HG02571 (cell line): ENCODE measurements around the gene LRP1.
"Not testable (repeated sequence)": the region's sequence is repeated elsewhere in the genome, so short reads cannot be mapped to it uniquely, and the experiment has no call there.

Experiments
- ATAC-seq: cut with Tn5 transposase; IDR thresholded peaks from one replicate; pipeline ENCODE4 v1.9.1; 2021; ENCODE audit warnings: mild to moderate bottlenecking, moderate library complexity; ENCODE audit not compliant: unreplicated experiment

Gene LRP1

DNA sequence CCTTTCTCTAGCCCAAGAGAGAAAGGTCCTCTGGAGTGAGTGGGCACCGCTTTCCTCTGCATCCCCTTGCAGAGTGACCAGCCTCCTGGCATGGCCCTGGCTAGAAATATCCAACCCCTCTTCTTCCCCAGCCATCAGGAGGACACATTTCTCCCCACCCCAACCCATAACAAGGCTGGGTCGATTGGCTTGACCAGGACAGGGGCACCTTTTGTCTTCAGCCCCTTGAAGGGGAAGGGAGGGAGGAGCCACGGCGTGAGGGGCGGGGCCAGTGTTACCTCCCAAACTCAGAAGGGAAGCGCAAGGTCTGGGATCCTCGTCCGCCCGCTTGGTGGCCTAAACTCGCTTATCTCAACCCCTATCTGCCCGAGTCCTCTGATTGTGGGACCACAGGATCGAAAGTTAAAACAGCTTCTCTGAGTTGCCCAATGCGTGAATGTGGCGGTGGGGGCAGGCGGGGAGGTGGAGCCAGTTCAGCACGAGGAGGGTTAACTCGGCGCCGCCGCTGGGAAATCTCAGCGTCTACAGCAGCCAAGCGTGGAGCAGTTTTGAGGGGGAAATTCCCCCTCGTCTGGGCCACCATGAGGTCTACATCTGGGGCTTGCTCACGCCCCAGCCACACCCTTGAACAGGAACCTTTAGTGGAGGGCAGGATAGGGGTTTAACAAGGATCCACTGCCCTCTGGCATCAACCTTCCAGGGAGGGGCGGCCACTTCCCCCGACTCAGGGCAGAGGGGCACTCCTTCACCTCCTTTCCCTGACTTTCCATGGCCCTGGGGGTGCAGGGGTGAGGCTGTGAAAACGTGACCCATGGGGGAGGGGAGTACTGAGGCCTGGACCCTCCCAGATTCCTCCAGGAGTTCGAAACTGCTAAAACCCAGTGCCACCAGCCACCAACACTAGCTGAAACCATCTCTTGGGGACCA lies 17.9 kb upstream of the LRP1 start:
- ATAC-seq = peak; percentile 41

DNA sequence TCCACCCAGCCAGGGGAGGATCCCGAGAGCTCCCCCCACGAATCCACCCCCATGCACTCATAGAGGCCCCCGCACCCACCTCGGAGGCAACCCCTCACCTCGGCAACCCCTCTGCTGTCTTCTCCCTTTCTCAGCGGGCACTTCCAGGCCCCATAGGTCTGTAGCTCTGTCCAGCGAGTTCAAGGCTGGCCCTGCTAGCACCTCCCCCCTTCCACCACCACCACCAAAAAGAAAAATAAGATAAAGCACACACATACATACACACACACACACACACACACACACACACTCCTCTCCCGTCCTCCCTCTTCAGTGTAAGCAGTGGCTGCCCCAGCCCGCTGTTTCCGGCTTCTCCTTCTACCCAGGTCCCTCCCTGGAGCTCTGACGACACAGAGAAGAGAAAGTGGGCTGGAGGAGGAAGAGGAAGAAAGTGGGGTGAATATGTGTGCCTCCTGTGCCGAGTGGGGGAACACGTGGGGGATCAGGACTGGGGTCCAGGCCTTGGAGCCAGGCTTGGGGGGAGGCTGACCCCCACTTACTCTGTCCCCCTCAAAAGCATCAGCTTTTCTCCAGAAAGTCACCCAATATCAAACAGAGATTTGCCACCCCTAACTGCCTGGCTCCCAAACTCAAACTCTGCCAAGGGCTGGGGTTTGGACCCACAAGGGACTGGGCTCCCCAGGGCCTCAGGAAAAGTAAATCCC lies 17.1 kb upstream of the LRP1 start, which contains the start of gene STAT6:
Gene STAT6, minus strand, starts transcription at position 332 of the 704 bp plus-strand sequence. CDS start 3,084 bp downstream, outside the sequence.
- peak; percentile 60 for ATAC-seq

DNA sequence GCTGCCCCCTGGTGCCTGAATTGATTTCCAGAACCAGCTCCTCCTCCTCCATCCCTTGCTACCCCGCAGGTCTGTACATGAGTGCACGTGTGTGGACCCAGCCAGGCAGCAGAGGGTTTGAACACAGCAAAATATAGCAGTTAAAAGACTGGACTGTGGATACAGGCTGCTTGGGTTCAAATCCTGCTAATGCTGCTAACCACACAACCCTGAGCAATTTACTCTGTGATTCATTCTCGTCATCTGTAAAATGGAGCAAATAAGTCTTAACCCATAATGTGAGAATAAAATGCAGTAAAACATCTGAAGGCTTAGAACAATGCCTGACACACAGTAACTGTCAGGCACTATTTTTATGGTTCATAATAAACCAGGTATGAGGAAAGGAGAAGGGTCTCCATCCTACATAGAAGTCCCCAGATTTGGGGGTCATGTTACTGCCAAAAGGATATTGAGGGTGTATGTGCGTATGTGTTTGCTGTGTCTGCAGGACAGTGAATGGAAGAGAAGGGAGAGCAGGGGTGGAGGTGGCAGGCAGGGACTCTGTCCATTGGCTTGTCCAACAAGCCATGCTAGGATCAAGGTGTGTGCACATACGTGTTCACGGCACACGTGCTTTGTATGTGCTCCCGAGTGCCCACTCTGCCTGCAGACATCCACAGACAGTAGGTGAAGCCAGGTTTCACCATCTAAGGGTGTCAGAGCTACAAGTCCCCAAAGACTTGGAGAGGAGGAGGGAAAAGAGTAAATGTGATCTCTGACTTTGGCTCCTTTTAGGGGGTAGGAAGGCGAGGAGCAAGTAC lies 15.6 kb upstream of the LRP1 start:
- ATAC-seq = peak; percentile 46

DNA sequence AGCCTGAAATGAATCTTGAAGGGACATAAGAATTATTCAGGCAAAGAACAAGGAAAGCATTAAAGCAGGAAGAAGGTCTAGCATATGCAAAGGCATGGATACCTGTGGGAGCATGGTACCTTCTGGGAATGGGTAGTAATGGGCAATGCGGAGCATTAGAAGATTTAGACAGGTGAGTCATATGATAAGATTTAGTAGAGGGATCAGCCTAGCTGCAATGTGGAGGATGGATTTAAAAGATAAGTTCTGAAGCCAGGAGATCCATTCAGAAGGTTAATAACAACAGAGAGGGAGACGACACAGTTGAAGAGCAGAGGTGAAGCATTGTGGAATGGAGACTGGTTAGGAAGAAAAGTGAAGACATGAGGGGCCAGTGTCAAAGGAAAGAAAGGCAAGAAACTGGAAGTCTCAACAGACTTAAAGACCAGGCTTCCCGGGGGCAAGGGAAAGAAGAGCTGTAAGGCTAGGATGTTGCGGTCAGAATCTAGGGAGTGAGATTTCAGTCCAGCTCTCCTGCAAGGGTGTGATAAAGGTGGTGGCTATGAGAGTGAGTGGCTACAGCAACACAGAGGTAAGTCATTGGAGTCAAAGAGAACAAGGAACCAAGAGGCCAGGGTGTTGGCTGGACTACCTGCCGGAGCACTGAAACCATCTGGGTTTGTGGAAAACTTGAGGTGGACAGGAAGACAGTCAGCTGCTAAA lies 11.6 kb upstream of the LRP1 start:
- no peak for ATAC-seq

DNA sequence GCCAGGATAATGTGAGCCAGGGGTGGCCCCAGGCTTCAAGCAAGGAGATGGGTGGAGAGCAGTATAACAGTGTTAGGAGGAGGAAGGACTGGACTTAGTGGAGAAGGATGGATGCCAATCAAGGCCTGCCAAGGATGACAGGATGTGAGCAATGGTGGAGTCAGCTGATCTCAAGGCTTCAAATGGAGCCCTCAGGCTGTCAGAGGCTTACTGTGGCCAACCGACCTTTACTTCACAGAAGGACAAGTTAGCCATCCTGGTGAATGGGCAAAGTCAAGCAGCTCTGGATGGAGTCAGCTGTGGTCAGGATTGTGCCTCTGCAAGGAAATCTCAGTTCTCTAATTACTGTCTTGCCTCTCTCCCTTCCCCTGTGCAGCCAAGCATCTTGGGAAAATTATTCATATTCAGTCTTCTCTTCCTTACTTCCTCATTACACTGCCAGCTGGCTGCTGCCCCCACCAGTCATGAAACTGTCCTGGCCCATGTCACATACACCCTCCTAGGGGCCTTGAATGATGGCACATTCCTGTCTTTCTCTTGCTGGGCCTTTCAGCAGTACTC lies 9.5 kb upstream of the LRP1 start:
- ATAC-seq = no peak

DNA sequence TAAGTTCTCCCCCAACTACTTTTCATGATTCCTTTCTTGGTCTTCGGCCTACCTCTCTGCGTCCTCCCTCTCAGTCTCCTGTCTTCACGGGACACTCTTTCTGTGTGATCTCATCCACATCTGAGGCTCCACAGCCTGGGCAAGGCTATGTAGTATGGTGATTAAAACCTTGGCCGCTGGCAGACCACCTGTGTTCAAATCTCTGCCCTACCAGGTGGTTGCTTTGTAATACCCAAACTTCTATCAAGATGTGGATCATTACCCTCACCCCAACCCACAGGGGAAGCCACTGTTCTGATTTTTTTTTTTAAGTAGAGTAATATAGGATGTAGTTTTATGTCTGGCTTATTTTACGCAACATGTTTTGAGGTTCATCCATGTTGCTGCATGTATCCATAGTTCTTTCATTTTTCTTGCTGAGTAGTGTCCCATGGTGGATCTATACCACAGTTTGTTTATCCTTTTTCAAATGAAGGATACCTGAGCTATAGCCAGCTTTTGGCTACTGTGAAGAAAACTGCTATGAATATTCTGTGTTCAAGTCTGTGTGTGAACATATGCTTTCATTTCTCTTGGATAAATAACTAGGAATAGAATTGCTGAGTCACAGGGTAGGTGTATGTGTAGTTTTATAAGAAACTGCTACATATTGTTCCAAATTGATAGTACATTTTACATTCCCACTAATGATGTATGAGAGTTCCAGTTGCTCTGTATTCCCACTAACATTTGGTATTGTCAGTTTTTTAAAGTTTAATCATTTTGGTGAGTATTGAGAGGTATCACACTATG lies 8.8 kb upstream of the LRP1 start:
- ATAC-seq = no peak

DNA sequence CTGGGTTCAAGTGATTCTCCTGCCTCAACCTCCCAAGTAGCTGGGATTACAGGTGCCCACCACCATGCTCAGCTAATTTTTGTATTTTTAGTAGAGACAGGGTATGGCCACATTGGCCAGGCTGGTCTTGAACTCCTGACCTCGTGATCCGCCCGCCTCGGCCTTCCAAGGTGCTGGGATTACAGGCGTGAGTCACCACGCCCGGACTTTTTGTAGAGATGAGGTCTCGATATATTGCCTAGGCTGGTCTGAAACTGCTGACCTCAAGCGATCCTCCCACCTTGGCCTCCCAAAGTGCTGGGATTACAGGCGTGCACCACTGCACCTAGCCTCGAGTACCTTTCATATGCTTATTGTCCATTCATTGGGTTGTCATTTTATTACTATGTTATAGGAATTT lies 7.6 kb upstream of the LRP1 start:
- not testable (repeated sequence) for ATAC-seq

DNA sequence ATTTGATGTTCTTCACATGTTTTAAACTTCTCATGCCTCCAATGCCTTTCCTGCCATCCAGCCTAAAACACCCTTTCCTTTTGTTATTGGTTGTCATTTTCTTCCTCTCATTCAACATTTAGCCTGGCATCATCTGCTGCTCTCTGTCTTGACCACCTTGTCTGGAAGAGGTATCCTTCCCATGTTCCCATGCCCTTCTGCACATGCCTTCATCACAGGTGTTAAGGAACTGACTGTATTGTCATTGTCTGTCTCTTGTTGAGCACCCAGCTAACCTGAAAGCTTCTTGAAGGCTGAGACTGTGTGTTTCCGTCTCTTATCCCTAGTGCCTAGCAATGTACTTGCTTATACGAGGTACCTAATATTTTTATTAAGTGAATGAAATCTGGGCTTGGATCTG lies 4.5 kb upstream of the LRP1 start:
- no peak for ATAC-seq

DNA sequence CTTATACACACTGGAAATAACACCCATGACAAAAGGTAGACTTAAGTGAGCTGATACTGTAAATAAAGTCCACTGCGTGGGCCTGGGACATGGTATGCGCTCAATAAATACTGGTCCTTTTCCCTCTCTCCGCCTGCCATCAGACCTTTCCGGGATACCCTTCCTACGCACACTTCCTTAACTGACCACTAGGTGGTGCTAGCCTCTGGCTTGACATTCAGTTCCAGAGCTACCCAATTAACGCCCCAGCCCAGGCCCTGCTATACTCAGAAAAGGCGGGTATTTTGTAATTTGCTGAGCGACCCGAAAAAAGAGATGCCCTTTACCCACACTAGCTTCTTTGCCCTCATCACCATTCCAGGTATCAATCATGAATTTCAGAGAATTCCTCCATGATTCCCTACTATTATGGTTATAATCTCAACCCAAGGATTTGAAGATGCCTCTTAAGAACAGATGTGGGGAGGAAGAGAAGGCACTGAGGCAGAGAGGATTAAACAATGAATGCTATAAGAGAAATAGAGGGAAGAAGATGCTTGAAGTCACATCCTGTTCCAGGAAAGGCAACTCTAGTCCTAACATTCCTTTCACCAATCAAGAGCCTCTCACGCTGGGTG lies 3.9 kb upstream of the LRP1 start:
- no peak for ATAC-seq

DNA sequence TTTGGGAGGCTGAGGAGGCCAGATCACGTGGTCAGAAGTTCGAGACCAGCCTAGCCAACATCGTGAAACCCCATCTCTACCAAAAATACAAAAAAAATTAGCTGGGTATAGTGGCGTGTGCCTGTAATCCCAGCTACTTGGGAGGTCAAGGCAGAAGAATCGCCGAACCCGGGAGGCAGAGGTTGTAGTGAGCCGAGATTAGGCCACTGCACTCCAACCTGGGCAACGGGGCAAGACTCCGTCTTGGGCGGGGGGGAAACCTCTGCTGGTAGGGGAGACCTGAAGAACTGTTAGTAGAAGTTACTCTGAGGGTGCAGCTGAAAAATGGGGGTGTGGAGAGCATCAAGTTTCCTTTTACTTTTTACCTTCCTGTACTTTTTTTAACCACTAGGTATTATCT lies 2.2 kb upstream of the LRP1 start:
- no peak for ATAC-seq

DNA sequence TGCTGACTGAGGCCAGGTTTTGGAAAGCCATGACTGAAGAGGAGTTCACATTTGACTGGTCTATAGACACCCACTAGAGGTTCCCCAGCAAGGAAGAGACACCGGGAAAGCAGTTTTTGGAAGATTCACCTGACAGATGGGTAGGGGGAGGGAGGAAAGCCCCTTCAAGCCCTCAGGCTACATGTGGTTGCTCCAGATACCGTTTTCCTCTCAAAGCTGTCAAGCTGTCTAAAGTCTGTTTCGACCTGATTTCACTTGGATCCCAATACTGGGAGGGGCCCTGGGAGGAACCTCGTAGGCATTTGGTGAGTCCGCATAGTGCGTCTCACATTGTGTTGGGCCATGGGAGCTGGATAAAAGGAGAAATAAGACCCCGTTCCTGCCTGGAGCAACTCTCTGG lies 1.7 kb upstream of the LRP1 start:
- no peak for ATAC-seq

DNA sequence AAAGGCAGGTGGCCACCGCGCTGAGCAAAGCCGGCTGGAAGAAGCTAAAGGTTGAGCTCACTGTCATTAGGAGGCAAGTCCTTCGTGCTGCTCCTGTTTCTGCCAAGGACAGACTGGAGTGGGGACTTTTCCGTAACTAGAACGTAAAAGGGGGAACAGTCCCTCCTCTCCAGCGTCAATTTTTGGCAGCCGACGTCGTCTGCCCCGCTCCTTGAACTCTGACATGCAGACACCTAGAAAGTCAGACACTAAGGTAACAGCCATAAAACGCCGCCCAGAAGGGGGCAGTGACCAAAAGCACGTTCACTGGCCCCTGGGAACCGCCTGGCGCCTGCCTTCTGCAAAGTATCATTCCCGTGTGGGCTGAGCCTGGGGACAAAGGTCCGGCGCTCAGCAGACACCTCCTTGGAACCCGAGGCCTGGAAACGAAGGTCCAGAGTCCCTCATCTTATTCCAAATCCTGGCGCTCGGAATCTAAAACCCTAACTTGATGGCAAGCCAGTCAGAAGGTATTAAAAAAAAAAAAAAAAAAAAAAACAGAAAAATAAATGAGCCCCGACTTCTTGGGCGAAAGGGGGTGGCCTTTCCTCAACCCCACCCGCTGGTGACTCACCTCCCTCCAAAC lies 1.1 kb upstream of the LRP1 start:
- no peak for ATAC-seq

DNA sequence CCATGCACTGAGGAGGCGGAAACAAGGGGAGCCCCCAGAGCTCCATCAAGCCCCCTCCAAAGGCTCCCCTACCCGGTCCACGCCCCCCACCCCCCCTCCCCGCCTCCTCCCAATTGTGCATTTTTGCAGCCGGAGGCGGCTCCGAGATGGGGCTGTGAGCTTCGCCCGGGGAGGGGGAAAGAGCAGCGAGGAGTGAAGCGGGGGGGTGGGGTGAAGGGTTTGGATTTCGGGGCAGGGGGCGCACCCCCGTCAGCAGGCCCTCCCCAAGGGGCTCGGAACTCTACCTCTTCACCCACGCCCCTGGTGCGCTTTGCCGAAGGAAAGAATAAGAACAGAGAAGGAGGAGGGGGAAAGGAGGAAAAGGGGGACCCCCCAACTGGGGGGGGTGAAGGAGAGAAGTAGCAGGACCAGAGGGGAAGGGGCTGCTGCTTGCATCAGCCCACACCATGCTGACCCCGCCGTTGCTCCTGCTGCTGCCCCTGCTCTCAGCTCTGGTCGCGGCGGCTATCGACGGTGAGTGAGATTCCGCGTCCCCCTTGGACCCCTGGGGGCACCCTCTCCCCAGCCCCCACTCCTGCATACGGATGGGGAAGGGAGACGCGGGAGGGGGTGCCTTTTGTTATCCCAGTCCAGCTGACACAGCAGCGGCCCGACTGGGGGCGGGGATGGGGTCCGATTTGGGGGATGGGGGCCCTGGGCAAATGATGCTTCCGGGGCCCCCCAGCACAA lies 400 bp downstream of the LRP1 start:
- no peak for ATAC-seq

DNA sequence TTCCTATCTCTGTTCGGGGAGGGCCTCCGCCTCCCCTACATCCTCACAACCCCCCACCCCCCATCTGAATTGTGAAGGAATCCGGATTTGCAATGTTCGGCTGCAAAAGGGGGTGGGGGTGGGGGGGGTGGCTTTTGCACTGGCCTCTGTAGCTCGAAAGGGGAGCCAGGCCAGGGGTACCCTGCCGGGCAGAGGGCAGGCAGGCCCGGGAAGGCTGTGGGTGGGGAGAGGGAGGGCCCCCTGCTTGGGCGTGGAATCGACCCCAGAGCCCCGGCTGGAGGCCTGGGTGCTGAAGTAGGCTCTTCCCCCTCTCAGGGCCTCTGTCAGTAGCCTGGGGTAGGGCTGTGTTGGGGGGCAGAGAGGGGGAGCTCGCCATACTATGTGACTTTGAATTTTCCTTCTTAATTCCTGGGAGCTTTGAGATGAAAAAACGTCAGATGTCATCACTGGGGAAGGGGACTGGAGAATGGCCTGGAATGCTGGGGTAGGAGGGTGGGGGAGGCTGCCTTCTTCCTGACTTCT lies 1.1 kb downstream of the LRP1 start:
- ATAC-seq = no peak

DNA sequence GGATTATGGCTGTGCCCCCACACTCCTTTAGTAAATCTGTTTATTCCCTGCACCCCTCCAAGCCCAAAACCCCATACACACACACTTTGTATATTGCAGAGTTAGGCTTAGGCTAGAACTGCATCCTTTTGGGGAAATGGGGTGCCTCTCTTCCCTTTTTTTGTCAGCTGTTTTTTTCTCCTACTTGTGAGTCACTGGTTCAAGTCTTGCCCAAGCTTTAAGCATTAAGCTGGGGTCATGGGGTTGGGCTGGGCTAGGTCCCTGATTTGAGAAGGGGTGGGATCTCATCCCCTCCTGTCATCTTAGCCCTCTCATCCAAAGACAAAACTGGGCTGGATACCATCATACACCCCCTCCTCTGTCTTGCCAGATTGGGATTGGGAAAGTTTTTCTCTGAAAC lies 1.6 kb downstream of the LRP1 start:
- no peak for ATAC-seq

DNA sequence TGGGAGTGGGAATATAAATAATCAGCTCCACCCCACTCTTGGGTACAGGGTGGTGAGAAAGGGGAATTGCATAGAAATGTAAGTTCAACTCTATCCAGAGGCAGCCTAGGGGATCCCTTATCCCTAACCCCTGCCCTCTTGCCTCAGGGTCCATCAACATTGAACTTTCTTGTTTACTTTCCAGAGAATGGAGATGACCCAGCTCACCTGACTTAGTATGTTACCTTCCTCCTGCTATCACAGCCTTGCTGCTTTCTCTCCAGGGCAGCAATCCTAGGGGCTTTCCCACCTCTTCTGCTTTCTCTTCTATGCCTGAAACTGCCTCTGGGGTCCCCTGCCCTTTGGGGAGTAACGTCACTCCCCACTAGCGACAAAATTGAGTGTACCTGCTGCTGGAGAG lies 2.7 kb downstream of the LRP1 start:
- no peak for ATAC-seq

DNA sequence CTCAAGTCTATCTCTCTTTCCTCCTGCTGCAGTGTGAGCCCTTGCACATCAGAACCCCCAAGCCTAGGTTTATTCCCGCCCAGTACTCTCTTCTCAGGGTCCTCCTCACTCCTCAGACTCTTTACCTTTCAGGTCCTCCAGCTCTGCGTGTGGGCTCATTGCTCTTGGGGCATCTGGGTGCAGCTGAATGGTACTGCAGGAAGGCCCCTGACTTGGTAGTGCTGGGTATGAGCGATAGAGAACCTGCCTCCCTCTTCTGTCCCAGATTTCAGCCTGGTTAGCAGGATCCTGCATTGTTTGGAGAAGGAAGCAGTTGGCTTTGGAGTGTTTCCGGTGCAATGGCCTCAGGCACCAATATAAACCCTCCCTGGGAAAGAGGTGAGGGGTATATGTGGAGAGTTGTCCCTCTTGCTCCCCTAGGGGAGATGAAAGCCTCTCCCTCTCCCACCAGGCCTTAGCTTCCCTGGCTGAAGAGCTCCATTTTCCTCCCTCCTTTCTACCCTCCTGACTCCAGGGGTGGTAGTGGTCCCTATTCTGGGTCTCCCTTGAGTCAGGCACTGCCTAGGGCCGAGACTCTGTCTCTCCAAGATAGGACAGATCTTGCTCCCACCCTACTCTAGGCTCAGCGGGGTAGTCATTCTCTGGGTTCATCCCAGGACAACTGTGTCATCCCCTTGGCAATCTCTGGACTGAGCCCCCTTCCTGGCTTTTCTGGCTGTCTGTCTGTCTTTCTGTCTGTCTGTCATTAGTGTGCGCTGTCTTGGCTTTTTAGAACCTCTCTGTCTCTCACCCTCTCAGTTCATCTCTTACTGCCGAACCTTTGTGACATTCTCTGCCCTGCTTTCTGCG lies 3.8 kb downstream of the LRP1 start:
- ATAC-seq = no peak
